HEK293 (cell line): ENCODE measurements around the gene ZC3H10.

ENCODE experiments used
- CTCF ChIP-seq: fragments of 450-650 bp; formaldehyde crosslinking; IDR thresholded peaks from 2 replicates; pipeline ENCODE4 v1.5.1; 2016; ENCODE audit warnings: missing biosample characterization, missing genetic modification characterization
- PRDM1 ChIP-seq: fragments of 450-650 bp; formaldehyde crosslinking; IDR thresholded peaks from 2 replicates; pipeline ENCODE4; 2016; ENCODE audit warnings: missing biosample characterization, missing genetic modification characterization
- TCF7L2 ChIP-seq: IDR thresholded peaks from 2 replicates; pipeline ENCODE4 v1.6.1; 2011; ENCODE audit warnings: low read depth, mild to moderate bottlenecking, inconsistent platforms, low read length, moderate library complexity, borderline replicate concordance
- TRIM28 ChIP-seq: IDR thresholded peaks from 2 replicates; pipeline ENCODE4 v1.6.1; 2011; ENCODE audit warnings: low read length, control low read depth, borderline replicate concordance
- ZNF133 ChIP-seq: fragments of 450-650 bp; formaldehyde crosslinking; IDR thresholded peaks from 2 replicates; pipeline ENCODE4 v1.5.1; 2016; ENCODE audit warnings: missing biosample characterization, missing genetic modification characterization
- ZNF23 ChIP-seq: fragments of 450-650 bp; formaldehyde crosslinking; IDR thresholded peaks from 2 replicates; pipeline ENCODE4 v1.5.1; 2016; ENCODE audit warnings: missing biosample characterization, missing genetic modification characterization, borderline replicate concordance
- ZNF24 ChIP-seq: fragments of 450-650 bp; formaldehyde crosslinking; IDR thresholded peaks from 2 replicates; pipeline ENCODE4 v1.5.1; 2016; ENCODE audit warnings: missing biosample characterization, missing genetic modification characterization
- ZNF280D ChIP-seq: fragments of 450-650 bp; formaldehyde crosslinking; IDR thresholded peaks from 2 replicates; pipeline ENCODE4 v1.5.1; 2016; ENCODE audit warnings: missing biosample characterization, missing genetic modification characterization
- ZNF621 ChIP-seq: fragments of 450-650 bp; formaldehyde crosslinking; IDR thresholded peaks from 2 replicates; pipeline ENCODE4 v1.5.1; 2017; ENCODE audit warnings: missing biosample characterization, missing genetic modification characterization

GRCh38 chr12:56150563-56150962, 32.5 kb downstream of the ZC3H10 start:
- TF ChIP-seq ZNF133 (tag by site-specific recombination): no peak
- no peak for TF ChIP-seq TCF7L2
- TF ChIP-seq ZNF280D (tag by site-specific recombination): no peak
- no peak for TF ChIP-seq ZNF621 (tag by site-specific recombination)
- no peak for TF ChIP-seq TRIM28
- TF ChIP-seq CTCF: no peak
- no peak for TF ChIP-seq ZNF23 (tag by site-specific recombination)
- TF ChIP-seq ZNF24 (tag by site-specific recombination): no peak
- TF ChIP-seq PRDM1 (tag by site-specific recombination): 0 out of 2 replicates have a peak, but pooled peaks have one; percentile 58
